ENCODE measurements around the gene IL23A.

DNA sequence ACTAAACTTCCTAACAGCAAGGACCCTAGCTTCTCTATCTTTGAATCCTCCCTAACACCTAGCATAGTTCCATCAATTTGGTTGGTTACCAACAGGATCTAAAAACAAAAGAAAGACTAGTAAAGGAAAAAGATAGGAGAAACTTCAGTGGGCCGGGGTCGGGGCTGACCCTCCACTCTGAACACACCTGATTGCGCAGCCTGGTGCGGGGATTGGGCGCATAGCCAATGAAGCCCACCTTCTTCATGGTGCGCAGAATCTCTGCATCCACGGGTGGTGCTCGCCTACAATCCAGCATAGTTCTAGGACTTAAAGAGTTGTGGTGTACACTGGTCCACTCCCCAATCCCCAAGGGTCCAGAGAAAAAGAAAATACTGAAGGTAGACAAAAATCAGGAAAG, 12.6 kb upstream of the IL23A start:
- TF ChIP-seq GATA3 (IDR thresholded peaks at IDR 0.05; ENCODE audit: low read depth, low read length) (no peak), GATA2 (IDR thresholded peaks at IDR 0.05; ENCODE audit: low read depth, low read length) (no peak)

All from SH-SY5Y (cell line).